Measurements from ENCODE around the gene PALM.

PALM gene

GRCh38 chr19:703329-703650 lies 5.4 kb upstream of the PALM start:
- no peak for DNase-seq (ENCODE audit: low read depth)
- no peak for TF ChIP-seq CTCF (IDR thresholded peaks at IDR 0.05; ENCODE audit: low read length, missing control alignments)
- H3K4me3 ChIP-seq (replicated peaks; ENCODE audit: low read depth, low read length) = peak overlapping the region; percentile 26

GRCh38 chr19:703651-704446 lies 4.9 kb upstream of the PALM start:
- TF ChIP-seq CTCF (IDR thresholded peaks at IDR 0.05; ENCODE audit: low read length, missing control alignments) = no peak
- peak overlapping the region; percentile 26 for H3K4me3 ChIP-seq (replicated peaks; ENCODE audit: low read depth, low read length)
- DNase-seq (ENCODE audit: low read depth) = peak; percentile 67

GRCh38 chr19:704447-704741 lies 4.3 kb upstream of the PALM start:
- H3K4me3 ChIP-seq (replicated peaks; ENCODE audit: low read depth, low read length) = no peak overlapping the region
- DNase-seq (ENCODE audit: low read depth) = no peak
- no peak for TF ChIP-seq CTCF (IDR thresholded peaks at IDR 0.05; ENCODE audit: low read length, missing control alignments)

DNA sequence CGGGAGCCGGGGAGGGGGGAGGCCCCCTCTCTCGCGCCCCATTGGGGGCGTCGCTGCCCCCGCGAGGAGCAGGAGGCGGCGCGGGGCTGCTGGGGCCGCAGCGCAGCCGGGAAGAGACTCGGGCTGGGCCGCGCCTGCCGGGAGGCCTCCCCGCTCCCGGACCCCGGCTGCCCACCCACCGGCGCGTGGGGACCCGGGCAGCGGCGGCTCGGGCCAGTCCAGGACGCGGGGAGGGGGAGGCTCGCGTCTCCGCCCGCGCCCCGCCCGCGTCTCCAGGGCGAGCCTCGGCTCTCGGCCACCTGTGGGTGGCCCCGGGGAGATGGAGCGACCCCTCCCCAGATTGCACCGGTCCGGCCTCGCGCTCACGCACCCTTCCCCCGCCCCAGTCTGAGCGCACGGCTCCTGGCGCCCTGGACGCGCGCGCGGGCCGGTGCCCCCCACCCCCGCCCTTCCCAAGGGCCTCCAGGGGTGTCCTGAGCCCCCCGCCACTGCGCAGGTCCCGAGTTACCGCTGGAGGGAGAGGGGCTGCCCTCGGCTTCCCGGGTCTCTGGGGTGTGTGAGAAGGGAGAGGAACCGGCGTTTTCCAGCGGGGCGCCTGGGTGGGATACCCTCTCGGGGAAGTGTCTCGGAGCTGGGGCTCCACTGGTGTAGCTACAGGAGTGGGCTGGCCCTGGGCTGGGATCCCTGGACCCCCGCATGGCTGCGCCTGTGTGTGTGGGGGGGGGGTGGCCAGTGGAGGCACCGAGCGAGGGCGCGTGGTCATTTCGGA lies 645 bp downstream of the PALM start:
- H3K4me3 ChIP-seq (replicated peaks; ENCODE audit: low read depth, low read length) = peak overlapping the region; percentile 57
- DNase-seq (ENCODE audit: low read depth) = no peak
- TF ChIP-seq CTCF (IDR thresholded peaks at IDR 0.05; ENCODE audit: low read length, missing control alignments) = no peak

DNA sequence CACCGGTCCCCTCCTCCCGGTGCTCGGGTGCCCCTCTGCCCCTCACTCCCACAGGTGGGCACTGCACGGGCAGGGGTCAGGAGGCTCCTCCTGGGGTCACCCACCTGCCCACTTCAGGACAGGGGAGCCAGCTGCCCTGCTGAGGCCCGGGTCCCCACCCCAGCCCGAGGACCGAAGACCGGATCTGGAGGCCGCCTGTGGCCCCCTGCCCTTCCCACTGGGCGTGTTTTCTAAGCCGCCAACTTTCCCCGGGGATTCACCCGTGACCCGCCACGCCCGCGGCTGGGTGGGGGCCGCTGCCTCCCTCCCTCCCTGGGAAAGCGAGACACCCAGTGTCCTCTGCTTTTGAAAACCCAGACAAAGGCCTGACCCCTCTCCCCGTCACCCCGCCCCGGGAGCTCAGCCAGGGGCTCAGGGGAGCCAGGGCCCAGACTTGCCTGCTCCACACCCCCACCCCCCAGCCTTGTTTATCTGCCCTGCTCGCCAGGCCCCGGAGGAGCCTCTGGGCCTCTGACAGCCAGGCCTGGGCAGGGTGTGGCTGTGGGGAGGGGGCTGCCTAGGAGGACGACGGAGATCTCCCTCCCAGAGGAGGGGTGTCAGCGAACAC lies 1.3 kb downstream of the PALM start:
- no peak for DNase-seq (ENCODE audit: low read depth)
- no peak for TF ChIP-seq CTCF (IDR thresholded peaks at IDR 0.05; ENCODE audit: low read length, missing control alignments)
- H3K4me3 ChIP-seq (replicated peaks; ENCODE audit: low read depth, low read length) = peak overlapping the region; percentile 57

DNA sequence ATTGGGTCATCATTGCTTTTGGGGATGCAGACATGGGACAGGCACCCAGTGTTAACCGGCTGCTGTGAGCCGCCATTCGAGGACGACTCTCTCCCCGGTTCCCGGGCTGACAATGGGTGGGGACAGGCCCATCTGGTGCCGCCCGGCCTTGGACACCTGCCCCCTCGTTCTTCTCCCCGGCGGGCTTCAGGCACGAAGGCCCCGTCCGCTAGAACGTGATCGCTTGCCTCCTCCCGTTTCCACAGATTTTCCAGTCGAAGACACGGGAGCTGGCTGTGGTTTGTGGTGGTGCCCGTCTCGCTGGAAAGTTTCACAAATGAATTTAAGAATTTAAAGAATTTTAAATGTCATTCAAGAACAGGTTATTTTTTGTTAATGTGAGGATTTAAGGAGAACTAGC lies 2.0 kb downstream of the PALM start:
- TF ChIP-seq CTCF (IDR thresholded peaks at IDR 0.05; ENCODE audit: low read length, missing control alignments) = no peak
- DNase-seq (ENCODE audit: low read depth) = no peak
- no peak overlapping the region for H3K4me3 ChIP-seq (replicated peaks; ENCODE audit: low read depth, low read length)

Measured in fibroblast of pulmonary artery (primary cell).